Dermis blood vessel endothelial cell (primary cell): ENCODE measurements around the gene CCK. TPM values are rescaled to one million over a fixed set of nuclear protein-coding genes. Genes with fewer than 3 reads are reported as not detected.

ENCODE experiments used
- DNase-seq: peaks from one replicate; pipeline ENCODE4 v3.0.0; 2010
- total RNA-seq: library from RNA; depleted of rRNA; stranded (reverse); fragments of >200 nt; gene quantifications from 2 replicates; pipeline ENCODE4 v1.2.3, GENCODE V29; 2014

The CCK gene
- total RNA-seq, 1 donor from 2014 or later: not detected

- no peak for DNase-seq
Observed at GRCh38 chr3:42225486-42226363, 40.3 kb downstream of the CCK start.

GRCh38 chr3:42224658-42225421 lies 41.1 kb downstream of the CCK start:
- no peak for DNase-seq

- no peak for DNase-seq
Observed at GRCh38 chr3:42224178-42224577, 41.8 kb downstream of the CCK start.

GRCh38 chr3:42222942-42223693 lies 42.9 kb downstream of the CCK start:
- DNase-seq: no peak

- DNase-seq: no peak
Observed at GRCh38 chr3:42220436-42221121, 45.4 kb downstream of the CCK start.

- DNase-seq: no peak
Observed at GRCh38 chr3:42216931-42217333, 49.1 kb downstream of the CCK start.

- no peak for DNase-seq
Observed at GRCh38 chr3:42216302-42216701, 49.7 kb downstream of the CCK start.

- DNase-seq: no peak
Observed at GRCh38 chr3:42214565-42215283, 51.3 kb downstream of the CCK start.

- no peak for DNase-seq
Observed at GRCh38 chr3:42214064-42214463, 51.9 kb downstream of the CCK start.

- DNase-seq: no peak
Observed at GRCh38 chr3:42213417-42213816, 52.6 kb downstream of the CCK start.

- DNase-seq: no peak
Observed at GRCh38 chr3:42210726-42211125, 55.3 kb downstream of the CCK start.

GRCh38 chr3:42209917-42210316 lies 56.1 kb downstream of the CCK start:
- DNase-seq: no peak

Other genes starting within 250 kb of the CCK start
- gene TRAK1, start 174.8 kb downstream of the CCK start, total RNA-seq: 52.1 and 67.3 TPM in 2 replicates
- gene LYZL4, start 144.4 kb upstream of the CCK start, total RNA-seq: not detected in 2 replicates
- gene VIPR1, start 236.5 kb upstream of the CCK start, total RNA-seq: 0.23 and 0.85 TPM in 2 replicates